Activated naive CD8-positive, alpha-beta T cell treated with anti-CD3 and anti-CD28 coated beads, Interleukin-2, amount 50 U/mL, for 16 hours (primary cell): ENCODE measurements around the gene TENT4A.
"Not testable (repeated sequence)": the region's sequence is repeated elsewhere in the genome, so short reads cannot be mapped to it uniquely, and the experiment has no call there.

Source experiments
- DNase-seq: peaks from one replicate; pipeline ENCODE4 v3.0.0-alpha.2; 2020; ENCODE audit warnings: low read depth, low spot score

TENT4A gene

GRCh38 chr5:6713274-6714225 is at the start of gene TENT4A:
TSS of gene TENT4A (plus strand) at chr5:6713432. CDS start at chr5:6713984, 552 bp downstream.
- DNase-seq = no peak

- DNase-seq = no peak
Measured at GRCh38 chr5:6666762-6667161, 46.5 kb upstream of the TENT4A start.

GRCh38 chr5:6667648-6668047 is 45.6 kb upstream of the TENT4A start:
- no peak for DNase-seq

- DNase-seq = not testable (repeated sequence)
Measured at GRCh38 chr5:6668717-6669116, 44.5 kb upstream of the TENT4A start.

GRCh38 chr5:6673031-6673430 is 40.2 kb upstream of the TENT4A start:
- DNase-seq = no peak

GRCh38 chr5:6673963-6674362 is 39.3 kb upstream of the TENT4A start:
- DNase-seq = no peak

- no peak for DNase-seq
Measured at GRCh38 chr5:6674421-6674820, 38.8 kb upstream of the TENT4A start.

- no peak for DNase-seq
Measured at GRCh38 chr5:6674886-6675285, 38.3 kb upstream of the TENT4A start.

- DNase-seq = no peak
Measured at GRCh38 chr5:6675784-6676491, 37.3 kb upstream of the TENT4A start.

- no peak for DNase-seq
Measured at GRCh38 chr5:6676702-6677101, 36.5 kb upstream of the TENT4A start.

GRCh38 chr5:6678385-6678784 is 34.8 kb upstream of the TENT4A start:
- DNase-seq = no peak

GRCh38 chr5:6680922-6681321 is 32.3 kb upstream of the TENT4A start:
- no peak for DNase-seq

GRCh38 chr5:6681682-6682081 is 31.6 kb upstream of the TENT4A start:
- no peak for DNase-seq

GRCh38 chr5:6682239-6682638 is 31.0 kb upstream of the TENT4A start:
- no peak for DNase-seq

GRCh38 chr5:6683241-6683640 is 30.0 kb upstream of the TENT4A start:
- DNase-seq = no peak

- DNase-seq = no peak
Measured at GRCh38 chr5:6684075-6684474, 29.2 kb upstream of the TENT4A start.

GRCh38 chr5:6686501-6686900 is 26.7 kb upstream of the TENT4A start:
- DNase-seq = no peak

- DNase-seq = no peak
Measured at GRCh38 chr5:6686915-6687409, 26.3 kb upstream of the TENT4A start.

GRCh38 chr5:6687505-6687904 is 25.7 kb upstream of the TENT4A start:
- no peak for DNase-seq

GRCh38 chr5:6692906-6693305 is 20.3 kb upstream of the TENT4A start:
- DNase-seq = no peak

GRCh38 chr5:6698696-6699095 is 14.5 kb upstream of the TENT4A start:
- DNase-seq = no peak

GRCh38 chr5:6699357-6699756 is 13.9 kb upstream of the TENT4A start:
- no peak for DNase-seq
